H1 (cell line): ENCODE results near the gene RIPPLY2. TPM values are rescaled to one million over a fixed set of nuclear protein-coding genes. Genes with fewer than 3 reads are reported as not detected.
A peak's percentile ranks its signal among the peaks of the same experiment; 100 is the strongest.

Experiments used
- BRCA1 ChIP-seq: IDR thresholded peaks from 2 replicates; pipeline ENCODE4 v1.6.1; 2012; ENCODE audit warnings: low read depth, low read length, improper control_type of control experiment
- CBX5 ChIP-seq: fragments of 300-800, 300-1000 bp; sonication (generic); IDR thresholded peaks from 2 replicates; pipeline ENCODE4 v1.7.1; 2016; ENCODE audit warnings: antibody characterized with exemption, low read length, low read depth
- CTBP2 ChIP-seq: IDR thresholded peaks from 2 replicates; pipeline ENCODE4 v1.7.0; 2011; ENCODE audit warnings: borderline replicate concordance, mild to moderate bottlenecking, moderate library complexity, mixed read lengths, low read length; ENCODE audit not compliant: insufficient read depth, insufficient read length
- EGR1 ChIP-seq: IDR thresholded peaks from 2 replicates; pipeline ENCODE4 v1.6.1; 2011; ENCODE audit warnings: low read depth, low read length, borderline replicate concordance
- EP300 ChIP-seq, 2 experiments: IDR thresholded peaks; 1 replicate in 1 of 2; 2 replicates in 1 of 2; pipeline ENCODE4 v1.6.1; 2011 to 2012; ENCODE audit warnings: low read depth in 2 of 2, low read length in 2 of 2, mild to moderate bottlenecking in 2 of 2, borderline replicate concordance in 1 of 2, inconsistent platforms in 1 of 2, moderate library complexity in 1 of 2
- FOSL1 ChIP-seq: IDR thresholded peaks from 2 replicates; pipeline ENCODE4 v1.6.1; 2011; ENCODE audit warnings: mild to moderate bottlenecking, low read depth, low read length, moderate library complexity; ENCODE audit not compliant: insufficient read depth
- GTF2F1 ChIP-seq: IDR thresholded peaks from 2 replicates; pipeline ENCODE4 v1.6.1; 2012; ENCODE audit warnings: low read depth, low read length, improper control_type of control experiment, borderline replicate concordance
- HDAC6 ChIP-seq: IDR thresholded peaks from one replicate; pipeline ENCODE4 v1.7.1; 2012; ENCODE audit warnings: low read depth, mild to moderate bottlenecking, inconsistent platforms, low read length, moderate library complexity
- JUN ChIP-seq: IDR thresholded peaks from 2 replicates; pipeline ENCODE4 v1.6.1; 2011; ENCODE audit warnings: low read depth, mild to moderate bottlenecking, improper control_type of control experiment, low read length
- KDM1A ChIP-seq: fragments of 200-600, 300-600 bp; sonication (generic); IDR thresholded peaks from 2 replicates; pipeline ENCODE4 v1.7.1; 2016; ENCODE audit warnings: mild to moderate bottlenecking, low read length, borderline replicate concordance
- KDM4A ChIP-seq: IDR thresholded peaks from one replicate; pipeline ENCODE4 v1.7.1; 2012; ENCODE audit warnings: low read depth, mild to moderate bottlenecking, moderate library complexity, low read length, inconsistent platforms; ENCODE audit not compliant: severe bottlenecking
- MAFK ChIP-seq: IDR thresholded peaks from 2 replicates; pipeline ENCODE4 v1.6.1; 2012; ENCODE audit warnings: low read depth, mild to moderate bottlenecking, improper control_type of control experiment, low read length
- NANOG ChIP-seq: IDR thresholded peaks from 2 replicates; pipeline ENCODE4 v1.6.1; 2011; ENCODE audit warnings: low read length, low read depth, mild to moderate bottlenecking, inconsistent platforms; ENCODE audit not compliant: insufficient read depth, poor library complexity, severe bottlenecking
- NRF1 ChIP-seq: IDR thresholded peaks from 2 replicates; pipeline ENCODE4 v1.6.1; 2011; ENCODE audit warnings: mild to moderate bottlenecking, low read depth, low read length, improper control_type of control experiment
- POLR2A ChIP-seq, 2 experiments: IDR thresholded peaks; 1 replicate in 1 of 2; 2 replicates in 1 of 2; pipeline ENCODE4 v1.6.1; 2011; ENCODE audit warnings: low read depth in 2 of 2, low read length in 2 of 2, mild to moderate bottlenecking in 2 of 2; ENCODE audit errors: control extremely low read depth in 1 of 2
- RNF2 ChIP-seq: fragments of 200-900, 300-1000 bp; sonication (generic); IDR thresholded peaks from 2 replicates; pipeline ENCODE4 v1.7.1; 2016; ENCODE audit warnings: borderline replicate concordance, low read depth, mild to moderate bottlenecking, antibody characterized with exemption, low read length; ENCODE audit not compliant: poor library complexity, severe bottlenecking; ENCODE audit errors: missing control alignments
- SIN3A ChIP-seq, 2 experiments: IDR thresholded peaks in 1 of 2; conservative IDR thresholded peaks in 1 of 2; 2 replicates each; pipeline ENCODE4 v1.6.1; 2011 to 2012; ENCODE audit warnings: low read length in 2 of 2, improper control_type of control experiment in 1 of 2, low read depth in 1 of 2, mild to moderate bottlenecking in 1 of 2
- SIRT6 ChIP-seq: IDR thresholded peaks from one replicate; pipeline ENCODE4 v1.7.1; 2012; ENCODE audit warnings: low read length, inconsistent platforms
- SIX5 ChIP-seq: IDR thresholded peaks from 2 replicates; pipeline ENCODE4 v1.6.1; 2011; ENCODE audit warnings: mild to moderate bottlenecking, low read depth, low read length
- SP1 ChIP-seq: IDR thresholded peaks from 2 replicates; pipeline ENCODE4 v1.6.1; 2011; ENCODE audit warnings: low read depth, low read length
- USF2 ChIP-seq: IDR thresholded peaks from 2 replicates; pipeline ENCODE4 v1.6.1; 2011; ENCODE audit warnings: low read length, improper control_type of control experiment
- YY1 ChIP-seq: IDR thresholded peaks from 2 replicates; pipeline ENCODE4 v1.6.1; 2011; ENCODE audit warnings: low read depth, mild to moderate bottlenecking, low read length
- polyA plus RNA-seq, 7 experiments: library from polyadenylated mRNA; depleted of rRNA in 3 of 7; stranded (reverse) in 5 of 7; unstranded in 2 of 7; fragments of >200 nt in 5 of 7; fragments of 200-250 nt in 2 of 7; gene quantifications; 1 replicate in 5 of 7; 2 replicates in 1 of 7; 4 replicates in 1 of 7; pipeline versions ENCODE4 v1.2.1 to v1.2.3, GENCODE V29; 2011 to 2013; ENCODE audit warnings: missing spikeins in 2 of 7, mixed read lengths in 2 of 7
- total RNA-seq: library from RNA; stranded (reverse); fragmentation: NEBNext Ultra II Directional; extraction: Animal tissue kit (Norgen Biotek cat#: 25700); gene quantifications from 2 replicates; pipeline ENCODE4 v1.2.1, GENCODE V29; 2021

Gene RIPPLY2
- total and polyA plus RNA-seq, 2 of the 8 experiments (the other 6 are each of a cell fraction or from before 2014, with no cell fraction given): 0.74 to 1.5 TPM

GRCh38 chr6:83853178-83854000 is at the start of gene RIPPLY2 (continued):
- TF ChIP-seq SP1 (no peak), YY1 (no peak; the same call in 1 of the 2 replicates), SIRT6 (no peak), HDAC6 (no peak), EGR1 (no peak), KDM4A (peak; percentile 99), KDM1A (0 out of 2 replicates have a peak, but pooled peaks have one; percentile 12), BRCA1 (no peak), RNF2 (peak; percentile 61), NANOG (no peak), USF2 (no peak), JUN (no peak), EP300 (IDR thresholded peaks at IDR 0.05; ENCODE audit: borderline replicate concordance in 1 of 2, low read depth in 2 of 2, low read length in 2 of 2) (no peak), NRF1 (no peak), MAFK (no peak), SIN3A (conservative IDR thresholded peaks at IDR 0.05 in 1 of 2, IDR thresholded peaks at IDR 0.05 in 1 of 2; ENCODE audit: low read depth in 1 of 2, low read length in 2 of 2) (peak; percentile 11 to 29; a peak in 1 of 4 replicates), POLR2A (IDR thresholded peaks at IDR 0.05; ENCODE audit: control extremely low read depth in 1 of 2, low read depth in 2 of 2, low read length in 2 of 2) (peak in 1 of 2 experiments; percentile 65; a peak in 2 of 3 replicates), FOSL1 (no peak), CTBP2 (peak; percentile 30), CBX5 (no peak), GTF2F1 (no peak), SIX5 (no peak)
